H9 (cell line): ENCODE results near the gene MTG2. TPM values are rescaled to one million over a fixed set of nuclear protein-coding genes. Genes with fewer than 3 reads are reported as not detected.

Experiments used
- DNase-seq: peaks from one replicate; pipeline ENCODE4 v3.0.0-alpha.2; 2017
- H2AFZ ChIP-seq: one replicate; pipeline ENCODE4 v1.6.1; 2013; ENCODE audit warnings: mild to moderate bottlenecking, low read length, control low read depth, moderate library complexity
- H2AK5ac ChIP-seq: 2 replicates; pipeline ENCODE4 v1.6.1; 2013; ENCODE audit warnings: low read length, control low read depth, mixed read lengths; ENCODE audit not compliant: insufficient read length
- H2BK120ac ChIP-seq: one replicate; pipeline ENCODE4 v1.6.1; 2013; ENCODE audit warnings: low read depth, mild to moderate bottlenecking, low read length, control low read depth, inconsistent platforms; ENCODE audit not compliant: poor library complexity, severe bottlenecking
- H2BK12ac ChIP-seq: 2 replicates; pipeline ENCODE4 v1.6.1; 2013; ENCODE audit warnings: low read length, control low read depth, mixed read lengths, low read depth; ENCODE audit not compliant: insufficient read length
- H2BK15ac ChIP-seq: 2 replicates; pipeline ENCODE4 v1.6.1; 2013; ENCODE audit warnings: low read depth, low read length, control low read depth
- H2BK20ac ChIP-seq: one replicate; pipeline ENCODE4 v1.6.1; 2013; ENCODE audit warnings: low read depth, mild to moderate bottlenecking, low read length, control low read depth, inconsistent platforms; ENCODE audit not compliant: poor library complexity, severe bottlenecking
- H2BK5ac ChIP-seq: 2 replicates; pipeline ENCODE4 v1.6.1; 2013; ENCODE audit warnings: low read length, control low read depth, mixed read lengths; ENCODE audit not compliant: insufficient read length
- H3K14ac ChIP-seq: 2 replicates; pipeline ENCODE4 v1.6.1; 2013; ENCODE audit warnings: low read length, control low read depth; ENCODE audit not compliant: insufficient read depth
- H3K18ac ChIP-seq: 2 replicates; pipeline ENCODE4 v1.6.1; 2013; ENCODE audit warnings: low read depth, mild to moderate bottlenecking, mixed read lengths, low read length, control low read depth; ENCODE audit not compliant: insufficient read length
- H3K23ac ChIP-seq: 2 replicates; pipeline ENCODE4 v1.6.1; 2013; ENCODE audit warnings: low read length, control low read depth, mixed read lengths, low read depth; ENCODE audit not compliant: insufficient read length
- H3K23me2 ChIP-seq: 2 replicates; pipeline ENCODE4 v1.6.1; 2013; ENCODE audit warnings: low read depth, mild to moderate bottlenecking, mixed read lengths, low read length, control low read depth; ENCODE audit not compliant: insufficient read length, poor library complexity, severe bottlenecking
- H3K27ac ChIP-seq: 2 replicates; pipeline ENCODE4 v1.5.1; 2013; ENCODE audit warnings: low read length, control low read depth, mixed read lengths, low read depth; ENCODE audit not compliant: insufficient read length
- H3K27me3 ChIP-seq: 2 replicates; pipeline ENCODE4 v1.6.1; 2013; ENCODE audit warnings: low read length, control low read depth, inconsistent platforms; ENCODE audit not compliant: insufficient read depth
- H3K4ac ChIP-seq: 2 replicates; pipeline ENCODE4 v1.6.1; 2013; ENCODE audit warnings: low read depth, mild to moderate bottlenecking, control low read depth, inconsistent platforms, low read length, moderate library complexity
- H3K4me1 ChIP-seq: 2 replicates; pipeline ENCODE4 v1.6.1; 2013; ENCODE audit warnings: low read length, control low read depth, inconsistent platforms; ENCODE audit not compliant: insufficient read depth
- H3K4me2 ChIP-seq: 2 replicates; pipeline ENCODE4 v1.6.1; 2013; ENCODE audit warnings: low read length, control low read depth, mixed read lengths; ENCODE audit not compliant: insufficient read length, insufficient read depth
- H3K56ac ChIP-seq: 2 replicates; pipeline ENCODE4 v1.6.1; 2013; ENCODE audit warnings: low read depth, mild to moderate bottlenecking, mixed read lengths, low read length, control low read depth; ENCODE audit not compliant: insufficient read length
- H3K79me1 ChIP-seq: 2 replicates; pipeline ENCODE4 v1.6.1; 2013; ENCODE audit warnings: low read depth, mild to moderate bottlenecking, moderate library complexity, low read length, control low read depth, inconsistent platforms; ENCODE audit not compliant: insufficient read depth, poor library complexity, severe bottlenecking
- H3K79me2 ChIP-seq: 2 replicates; pipeline ENCODE4 v1.6.1; 2013; ENCODE audit warnings: low read length, control low read depth, inconsistent platforms; ENCODE audit not compliant: insufficient read depth
- H3K9ac ChIP-seq: 2 replicates; pipeline ENCODE4 v1.6.1; 2013; ENCODE audit warnings: low read length, control low read depth, mixed read lengths; ENCODE audit not compliant: insufficient read length; ENCODE audit errors: extremely low read depth
- H3K9me3 ChIP-seq: one replicate; pipeline ENCODE4 v1.6.1; 2013; ENCODE audit warnings: low read depth, low read length, inconsistent platforms; ENCODE audit not compliant: control insufficient read depth
- H3T11ph ChIP-seq: one replicate; pipeline ENCODE4 v1.6.1; 2013; ENCODE audit warnings: mild to moderate bottlenecking, low read length, control low read depth, inconsistent platforms
- H4K20me1 ChIP-seq: one replicate; pipeline ENCODE4 v1.6.1; 2013; ENCODE audit not compliant: control insufficient read depth, insufficient read length, insufficient read depth
- H4K5ac ChIP-seq: 2 replicates; pipeline ENCODE4 v1.6.1; 2013; ENCODE audit warnings: low read depth, mild to moderate bottlenecking, mixed read lengths, low read length, control low read depth; ENCODE audit not compliant: insufficient read length
- H4K8ac ChIP-seq: replicated peaks from 2 replicates; pipeline ENCODE4 v1.6.1; 2013; ENCODE audit warnings: low read length, control low read depth, mixed read lengths, low read depth; ENCODE audit not compliant: insufficient read length
- H4K91ac ChIP-seq: 2 replicates; pipeline ENCODE4 v1.6.1; 2013; ENCODE audit warnings: low read depth, mild to moderate bottlenecking, moderate library complexity, mixed read lengths, low read length, control low read depth; ENCODE audit not compliant: insufficient read length
- H3K27ac Mint-ChIP-seq, 3 experiments: 2 replicates in 2 of 3; 3 replicates in 1 of 3; pipeline ENCODE4 v1.8.0; 2020 to 2021; ENCODE audit warnings: mixed read lengths in 3 of 3, mild to moderate bottlenecking in 1 of 3, moderate library complexity in 1 of 3
- H3K27me3 Mint-ChIP-seq: 2 replicates; pipeline ENCODE4 v1.8.0; 2021; ENCODE audit warnings: low read depth, mild to moderate bottlenecking, moderate library complexity, mixed read lengths
- H3K36me3 Mint-ChIP-seq, 3 experiments: 2 replicates in 2 of 3; 3 replicates in 1 of 3; pipeline ENCODE4 v1.8.0; 2020 to 2021; ENCODE audit warnings: low read depth in 3 of 3, mixed read lengths in 3 of 3; ENCODE audit not compliant: insufficient read depth in 1 of 3
- H3K4me1 Mint-ChIP-seq, 2 experiments: 2 replicates each; pipeline ENCODE4 v1.8.0; 2020; ENCODE audit warnings: mixed read lengths in 2 of 2
- H3K4me3 Mint-ChIP-seq, 2 experiments: 2 replicates in 1 of 2; 3 replicates in 1 of 2; pipeline ENCODE4 v1.8.0; 2020 to 2021; ENCODE audit warnings: mild to moderate bottlenecking in 2 of 2, mixed read lengths in 2 of 2, moderate library complexity in 1 of 2
- H3K9me3 Mint-ChIP-seq, 2 experiments: 2 replicates in 1 of 2; 3 replicates in 1 of 2; pipeline ENCODE4 v1.8.0; 2020; ENCODE audit warnings: mild to moderate bottlenecking in 2 of 2, mixed read lengths in 2 of 2, moderate library complexity in 1 of 2
- CTCF ChIP-seq: fragments of 200-600 bp; sonication (generic); conservative IDR thresholded peaks from 3 replicates; pipeline ENCODE4 v1.8.0; 2021; ENCODE audit warnings: antibody characterized with exemption, mild to moderate bottlenecking
- WGBS: extraction: QIAGEN DNeasy Blood & Tissue Kit; methylation state at CpG from one replicate; pipeline ENCODE4 v1.1.7; 2013; ENCODE audit warnings: missing lambda C conversion rate, low lambda C conversion rate, mixed read lengths; ENCODE audit not compliant: insufficient read length; ENCODE audit errors: extremely low coverage; 5-methylcytosine and 5-hydroxymethylcytosine counted together
- total RNA-seq: library from RNA; stranded (reverse); gene quantifications from 2 replicates; pipeline ENCODE4 v1.2.1, GENCODE V29; 2021

Gene MTG2
- total RNA-seq, 1 experiment from 2014 or later: 25.1 TPM

- Mint-ChIP-seq H3K27ac (no peak overlapping the region), H3K4me1 (no peaks in the 10 kb centered on the region), H3K36me3 (peaks cover 2 to 8% (median 5%) of the 10 kb centered on the region in 3 experiments; a peak in 5 of 7 replicates), H3K9me3 (no peaks in the 10 kb centered on the region), H3K4me3 (no peak overlapping the region), H3K27me3 (no peaks in the 10 kb centered on the region)
- H3K56ac ChIP-seq: no peak overlapping the region
- no peak overlapping the region for H2AFZ ChIP-seq
- no peak overlapping the region for H4K91ac ChIP-seq
- no peak overlapping the region for H3T11ph ChIP-seq
- no peak for TF ChIP-seq CTCF
- H3K4me2 ChIP-seq: no peak overlapping the region
- no peak overlapping the region for H2BK12ac ChIP-seq
- H2BK120ac ChIP-seq: no peak overlapping the region
- H2BK5ac ChIP-seq: no peak overlapping the region
- H3K9ac ChIP-seq: no peak overlapping the region
- H3K18ac ChIP-seq: no peak overlapping the region
- WGBS: no CpG with 5 or more reads among the region's 14 CpGs
- H3K27ac ChIP-seq: no peak overlapping the region
- H4K5ac ChIP-seq: no peak overlapping the region
- H3K79me2 ChIP-seq: no peaks in the 10 kb centered on the region; the same call in 1 of the 2 replicates
- no peak for DNase-seq
- no peaks in the 10 kb centered on the region for H3K9me3 ChIP-seq
- no peak overlapping the region for H4K8ac ChIP-seq
- H2BK15ac ChIP-seq: no peak overlapping the region
- H3K14ac ChIP-seq: no peak overlapping the region
- no peaks in the 10 kb centered on the region for H3K23me2 ChIP-seq
- no peak overlapping the region for H3K23ac ChIP-seq
- no peak overlapping the region for H2AK5ac ChIP-seq
- H4K20me1 ChIP-seq: no peaks in the 10 kb centered on the region
- no peak overlapping the region for H2BK20ac ChIP-seq
- H3K4ac ChIP-seq: no peak overlapping the region
- no peaks in the 10 kb centered on the region for H3K4me1 ChIP-seq
- no peaks in the 10 kb centered on the region for H3K79me1 ChIP-seq
- no peaks in the 10 kb centered on the region for H3K27me3 ChIP-seq
These were observed 9.1 kb downstream of the MTG2 start for GRCh38 chr20:62191781-62192559.
